Measurements from ENCODE around the gene C1QTNF6.

DNA sequence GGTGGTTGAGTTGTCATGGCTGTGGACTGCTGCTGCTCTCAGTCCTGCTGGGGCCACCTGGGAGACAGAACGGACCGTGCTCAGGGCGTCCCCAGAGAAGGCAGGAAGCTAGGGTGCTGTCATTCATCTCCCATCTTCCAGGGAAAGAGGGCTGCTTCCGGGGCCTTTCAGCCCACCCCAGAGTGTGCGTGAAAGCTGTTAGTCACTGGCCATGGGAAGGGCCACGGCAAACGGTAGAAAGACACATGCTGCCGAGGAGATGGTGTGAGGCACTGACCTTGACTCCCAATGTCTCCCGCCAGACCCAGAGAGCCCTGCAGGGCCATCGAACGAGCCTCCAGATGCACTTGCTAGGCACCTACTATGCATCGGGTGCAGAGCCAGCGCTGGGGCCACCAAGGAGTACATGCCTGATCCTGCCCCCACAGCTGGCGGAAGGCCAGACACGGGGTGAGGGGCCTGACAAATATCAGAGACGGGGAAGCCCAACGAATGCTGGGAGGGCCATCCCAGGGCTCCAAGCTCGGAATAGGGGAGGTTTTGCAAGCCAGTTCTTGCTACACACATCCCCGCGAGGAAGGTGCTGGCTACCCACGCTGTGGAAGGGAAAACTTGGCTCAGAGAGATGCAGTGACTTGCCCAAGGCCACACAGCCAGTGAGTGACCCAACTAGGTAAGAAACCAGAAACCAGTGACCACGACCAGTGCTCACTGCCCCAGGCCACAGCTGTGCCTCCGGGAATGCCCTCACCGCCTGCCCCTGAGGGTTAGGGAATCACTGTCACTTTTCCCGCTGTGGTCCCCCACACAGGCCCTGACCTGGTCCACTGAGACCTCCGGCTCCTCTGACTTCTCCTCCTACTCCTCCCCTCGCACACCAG lies 45.9 kb upstream of the C1QTNF6 start:
- TF ChIP-seq, protein P1, sequence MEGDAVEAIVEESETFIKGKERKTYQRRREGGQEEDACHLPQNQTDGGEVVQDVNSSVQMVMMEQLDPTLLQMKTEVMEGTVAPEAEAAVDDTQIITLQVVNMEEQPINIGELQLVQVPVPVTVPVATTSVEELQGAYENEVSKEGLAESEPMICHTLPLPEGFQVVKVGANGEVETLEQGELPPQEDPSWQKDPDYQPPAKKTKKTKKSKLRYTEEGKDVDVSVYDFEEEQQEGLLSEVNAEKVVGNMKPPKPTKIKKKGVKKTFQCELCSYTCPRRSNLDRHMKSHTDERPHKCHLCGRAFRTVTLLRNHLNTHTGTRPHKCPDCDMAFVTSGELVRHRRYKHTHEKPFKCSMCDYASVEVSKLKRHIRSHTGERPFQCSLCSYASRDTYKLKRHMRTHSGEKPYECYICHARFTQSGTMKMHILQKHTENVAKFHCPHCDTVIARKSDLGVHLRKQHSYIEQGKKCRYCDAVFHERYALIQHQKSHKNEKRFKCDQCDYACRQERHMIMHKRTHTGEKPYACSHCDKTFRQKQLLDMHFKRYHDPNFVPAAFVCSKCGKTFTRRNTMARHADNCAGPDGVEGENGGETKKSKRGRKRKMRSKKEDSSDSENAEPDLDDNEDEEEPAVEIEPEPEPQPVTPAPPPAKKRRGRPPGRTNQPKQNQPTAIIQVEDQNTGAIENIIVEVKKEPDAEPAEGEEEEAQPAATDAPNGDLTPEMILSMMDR (IDR thresholded peaks at IDR 0.05; ENCODE audit: insufficient read depth, low read length), result no peak
- TF ChIP-seq GABPA (IDR thresholded peaks at IDR 0.05; ENCODE audit: low read depth) (no peak), POLR2AphosphoS5 (IDR thresholded peaks at IDR 0.05; ENCODE audit: low read depth) (no peak)
